ENCODE measurements around the gene PCA3. TPM values are rescaled to one million over a fixed set of nuclear protein-coding genes. Genes with fewer than 3 reads are reported as not detected.

The PCA3 gene
- total RNA-seq, 1 experiment from 2014 or later: not detected

DNA sequence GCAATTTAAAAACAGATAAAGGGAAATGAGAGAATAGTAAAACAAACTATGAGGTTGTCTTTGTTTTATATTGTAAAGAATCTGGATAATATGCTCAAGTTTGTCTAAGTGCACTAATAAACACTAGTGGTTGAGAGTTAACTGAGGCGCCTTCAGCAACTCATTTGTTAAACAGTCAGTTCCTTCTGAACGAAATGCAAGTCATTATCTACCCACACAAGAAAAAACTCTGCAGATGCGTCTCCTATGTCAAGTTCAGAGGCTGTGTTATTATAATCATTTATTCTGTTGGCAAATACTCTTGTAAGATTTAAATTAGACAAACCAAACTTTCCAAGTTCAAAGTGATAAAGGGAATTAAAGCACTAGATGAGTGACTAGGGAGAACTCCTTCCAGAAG is 20.3 kb upstream of the PCA3 start:
- ATAC-seq: no peak
- in situ Hi-C loops (cut with HindIII; ENCODE audit: low pct_unique_long_range_greater_than_20kb, low sequenced_read_pairs) (no loop called here), intact Hi-C loops (cut with micrococcal nuclease; ENCODE audit: unreplicated experiment) (no loop called here)
- TF ChIP-seq TCF7L2 (IDR thresholded peaks at IDR 0.05; ENCODE audit: low read depth, low read length): no peak
- TF ChIP-seq, protein P1, sequence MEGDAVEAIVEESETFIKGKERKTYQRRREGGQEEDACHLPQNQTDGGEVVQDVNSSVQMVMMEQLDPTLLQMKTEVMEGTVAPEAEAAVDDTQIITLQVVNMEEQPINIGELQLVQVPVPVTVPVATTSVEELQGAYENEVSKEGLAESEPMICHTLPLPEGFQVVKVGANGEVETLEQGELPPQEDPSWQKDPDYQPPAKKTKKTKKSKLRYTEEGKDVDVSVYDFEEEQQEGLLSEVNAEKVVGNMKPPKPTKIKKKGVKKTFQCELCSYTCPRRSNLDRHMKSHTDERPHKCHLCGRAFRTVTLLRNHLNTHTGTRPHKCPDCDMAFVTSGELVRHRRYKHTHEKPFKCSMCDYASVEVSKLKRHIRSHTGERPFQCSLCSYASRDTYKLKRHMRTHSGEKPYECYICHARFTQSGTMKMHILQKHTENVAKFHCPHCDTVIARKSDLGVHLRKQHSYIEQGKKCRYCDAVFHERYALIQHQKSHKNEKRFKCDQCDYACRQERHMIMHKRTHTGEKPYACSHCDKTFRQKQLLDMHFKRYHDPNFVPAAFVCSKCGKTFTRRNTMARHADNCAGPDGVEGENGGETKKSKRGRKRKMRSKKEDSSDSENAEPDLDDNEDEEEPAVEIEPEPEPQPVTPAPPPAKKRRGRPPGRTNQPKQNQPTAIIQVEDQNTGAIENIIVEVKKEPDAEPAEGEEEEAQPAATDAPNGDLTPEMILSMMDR (IDR thresholded peaks at IDR 0.05): no peak
- no peak for TF ChIP-seq POLR2AphosphoS5 (IDR thresholded peaks at IDR 0.05; ENCODE audit: low read depth, low read length)
- TF ChIP-seq, protein P2, sequence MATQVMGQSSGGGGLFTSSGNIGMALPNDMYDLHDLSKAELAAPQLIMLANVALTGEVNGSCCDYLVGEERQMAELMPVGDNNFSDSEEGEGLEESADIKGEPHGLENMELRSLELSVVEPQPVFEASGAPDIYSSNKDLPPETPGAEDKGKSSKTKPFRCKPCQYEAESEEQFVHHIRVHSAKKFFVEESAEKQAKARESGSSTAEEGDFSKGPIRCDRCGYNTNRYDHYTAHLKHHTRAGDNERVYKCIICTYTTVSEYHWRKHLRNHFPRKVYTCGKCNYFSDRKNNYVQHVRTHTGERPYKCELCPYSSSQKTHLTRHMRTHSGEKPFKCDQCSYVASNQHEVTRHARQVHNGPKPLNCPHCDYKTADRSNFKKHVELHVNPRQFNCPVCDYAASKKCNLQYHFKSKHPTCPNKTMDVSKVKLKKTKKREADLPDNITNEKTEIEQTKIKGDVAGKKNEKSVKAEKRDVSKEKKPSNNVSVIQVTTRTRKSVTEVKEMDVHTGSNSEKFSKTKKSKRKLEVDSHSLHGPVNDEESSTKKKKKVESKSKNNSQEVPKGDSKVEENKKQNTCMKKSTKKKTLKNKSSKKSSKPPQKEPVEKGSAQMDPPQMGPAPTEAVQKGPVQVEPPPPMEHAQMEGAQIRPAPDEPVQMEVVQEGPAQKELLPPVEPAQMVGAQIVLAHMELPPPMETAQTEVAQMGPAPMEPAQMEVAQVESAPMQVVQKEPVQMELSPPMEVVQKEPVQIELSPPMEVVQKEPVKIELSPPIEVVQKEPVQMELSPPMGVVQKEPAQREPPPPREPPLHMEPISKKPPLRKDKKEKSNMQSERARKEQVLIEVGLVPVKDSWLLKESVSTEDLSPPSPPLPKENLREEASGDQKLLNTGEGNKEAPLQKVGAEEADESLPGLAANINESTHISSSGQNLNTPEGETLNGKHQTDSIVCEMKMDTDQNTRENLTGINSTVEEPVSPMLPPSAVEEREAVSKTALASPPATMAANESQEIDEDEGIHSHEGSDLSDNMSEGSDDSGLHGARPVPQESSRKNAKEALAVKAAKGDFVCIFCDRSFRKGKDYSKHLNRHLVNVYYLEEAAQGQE (IDR thresholded peaks at IDR 0.05; ENCODE audit: insufficient read depth in 1 of 2, low read depth in 2 of 2, low read length in 1 of 2): no peak
- TF ChIP-seq SIN3A (IDR thresholded peaks at IDR 0.05; ENCODE audit: borderline replicate concordance, insufficient read depth, low read depth, low read length): no peak
- no peak for DNase-seq (ENCODE audit: low read depth, low spot score)
- CTCF ChIA-PET: no interaction called here
- H3K4me3 ChIP-seq (ENCODE audit: low read depth in 2 of 2, low read length in 2 of 2): no peak overlapping the region
- no peak overlapping the region for H3K27ac ChIP-seq (ENCODE audit: low read length)
- no peaks in the 10 kb centered on the region for H3K36me3 ChIP-seq (ENCODE audit: control insufficient read depth, insufficient read depth, low read length)
- no peaks in the 10 kb centered on the region for H3K27me3 ChIP-seq (ENCODE audit: control insufficient read depth, insufficient read depth, low read length)
- BruUV-seq (replicated peaks): no TSS peak
- no peaks in the 10 kb centered on the region for H3K9me3 ChIP-seq (ENCODE audit: control insufficient read depth, insufficient read depth, low read depth, low read length)
- POLR2A ChIA-PET: no interaction called here
- no peaks in the 10 kb centered on the region for H3K4me1 ChIP-seq (ENCODE audit: control insufficient read depth, insufficient read depth, low read length)

DNA sequence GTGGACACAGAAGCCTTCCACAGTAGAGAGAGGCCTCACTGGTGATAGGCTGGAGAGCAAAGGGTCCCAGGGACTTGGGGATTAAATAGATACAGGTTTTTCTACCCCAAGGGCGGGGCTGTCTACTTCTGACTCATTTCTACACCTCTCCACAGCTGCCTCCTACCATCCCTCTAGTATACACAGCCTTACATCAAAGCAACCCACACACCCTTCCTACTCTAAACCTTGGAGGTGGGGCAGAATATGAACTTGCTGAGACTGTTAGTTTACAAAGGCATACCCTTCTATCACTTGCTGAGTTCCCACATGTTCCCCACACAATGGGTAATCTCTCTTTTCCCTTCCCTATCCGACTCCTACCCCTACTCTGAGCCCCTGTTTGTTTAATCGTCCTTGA is 19.9 kb upstream of the PCA3 start:
- Histone ChIP-seq H3K27ac (ENCODE audit: low read length) (no peak overlapping the region), H3K4me1 (ENCODE audit: control insufficient read depth, insufficient read depth, low read length) (no peaks in the 10 kb centered on the region), H3K9me3 (ENCODE audit: control insufficient read depth, insufficient read depth, low read depth, low read length) (no peaks in the 10 kb centered on the region), H3K27me3 (ENCODE audit: control insufficient read depth, insufficient read depth, low read length) (no peaks in the 10 kb centered on the region), H3K36me3 (ENCODE audit: control insufficient read depth, insufficient read depth, low read length) (no peaks in the 10 kb centered on the region), H3K4me3 (ENCODE audit: low read depth in 2 of 2, low read length in 2 of 2) (no peak overlapping the region)
- BruUV-seq (replicated peaks): no TSS peak
- DNase-seq (ENCODE audit: low read depth, low spot score): no peak
- ChIA-PET POLR2A (no interaction called here), CTCF (no interaction called here)
- TF ChIP-seq, protein P2 (IDR thresholded peaks at IDR 0.05; ENCODE audit: insufficient read depth in 1 of 2, low read depth in 2 of 2, low read length in 1 of 2): no peak
- TF ChIP-seq SIN3A (IDR thresholded peaks at IDR 0.05; ENCODE audit: borderline replicate concordance, insufficient read depth, low read depth, low read length): no peak
- intact Hi-C loops (cut with micrococcal nuclease; ENCODE audit: unreplicated experiment) (no loop called here), in situ Hi-C loops (cut with HindIII; ENCODE audit: low pct_unique_long_range_greater_than_20kb, low sequenced_read_pairs) (no loop called here)
- no peak for ATAC-seq

All from Panc1 (cell line).